NT2/D1 (cell line): ENCODE results near the gene CARD11.
A peak's percentile ranks its signal among the peaks of the same experiment; 100 is the strongest.

ENCODE experiments used
- DNase-seq: peaks from one replicate; pipeline ENCODE4 v3.0.0-alpha.2; 2011; ENCODE audit warnings: low read depth, low spot score
- H3K27me3 ChIP-seq: 2 replicates; pipeline ENCODE4 v1.6.0; 2011; ENCODE audit warnings: mild to moderate bottlenecking; ENCODE audit not compliant: insufficient read length, insufficient read depth
- H3K36me3 ChIP-seq: 2 replicates; pipeline ENCODE4 v1.6.1; 2011; ENCODE audit warnings: mild to moderate bottlenecking, low read length, mixed read lengths; ENCODE audit not compliant: insufficient read depth, insufficient read length
- H3K4me1 ChIP-seq: 2 replicates; pipeline ENCODE4 v1.5.1; 2011; ENCODE audit not compliant: insufficient read depth, insufficient read length
- H3K4me3 ChIP-seq: 2 replicates; pipeline ENCODE4 v1.5.1; 2011; ENCODE audit warnings: low read depth; ENCODE audit not compliant: insufficient read length
- H3K9ac ChIP-seq: 2 replicates; pipeline ENCODE4 v1.6.0; 2011; ENCODE audit warnings: low read depth; ENCODE audit not compliant: insufficient read length
- H3K9me3 ChIP-seq: 2 replicates; pipeline ENCODE4 v1.5.1; 2011; ENCODE audit warnings: mild to moderate bottlenecking, low read length; ENCODE audit not compliant: insufficient read depth
- SUZ12 ChIP-seq: IDR thresholded peaks from 2 replicates; pipeline ENCODE4 v1.6.1; 2011; ENCODE audit not compliant: insufficient read length, insufficient read depth; ENCODE audit errors: extremely low read depth
- YY1 ChIP-seq: IDR thresholded peaks from 2 replicates; pipeline ENCODE4 v1.6.1; 2011; ENCODE audit not compliant: insufficient read length, insufficient read depth
- ZNF274 ChIP-seq: IDR thresholded peaks from 2 replicates; pipeline ENCODE4 v1.6.1; 2011; ENCODE audit warnings: mild to moderate bottlenecking, low read depth, low read length

Gene CARD11

DNA sequence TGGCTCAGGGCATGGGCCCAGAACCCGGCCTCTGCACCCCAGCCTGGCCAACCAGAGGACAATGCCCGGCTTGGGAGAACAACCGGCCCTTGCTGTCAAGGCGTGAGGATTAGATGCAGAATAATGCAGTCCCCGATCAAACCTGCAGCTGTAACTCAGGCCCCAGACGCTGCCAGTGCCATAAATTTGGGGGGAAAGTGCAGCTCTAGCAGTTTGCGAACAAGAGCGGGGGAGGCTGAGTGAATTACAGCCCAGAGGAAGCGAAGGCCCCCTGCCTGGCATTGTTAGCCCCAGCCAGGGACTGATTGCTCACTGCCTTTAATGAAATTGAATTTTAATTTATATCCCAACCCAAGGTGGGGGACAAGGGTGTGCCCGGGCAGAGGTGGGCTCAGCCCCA, 161.6 kb downstream of the CARD11 start:
- H3K4me1 ChIP-seq = peaks cover 19% of the 10 kb centered on the region
- H3K36me3 ChIP-seq = no peaks in the 10 kb centered on the region
- H3K9me3 ChIP-seq = no peaks in the 10 kb centered on the region
- DNase-seq = no peak
- no peak overlapping the region for H3K4me3 ChIP-seq
- peak overlapping the region; percentile 28 for H3K9ac ChIP-seq
- TF ChIP-seq YY1 = no peak
- no peak for TF ChIP-seq SUZ12
- no peak for TF ChIP-seq ZNF274
- H3K27me3 ChIP-seq = no peaks in the 10 kb centered on the region

DNA sequence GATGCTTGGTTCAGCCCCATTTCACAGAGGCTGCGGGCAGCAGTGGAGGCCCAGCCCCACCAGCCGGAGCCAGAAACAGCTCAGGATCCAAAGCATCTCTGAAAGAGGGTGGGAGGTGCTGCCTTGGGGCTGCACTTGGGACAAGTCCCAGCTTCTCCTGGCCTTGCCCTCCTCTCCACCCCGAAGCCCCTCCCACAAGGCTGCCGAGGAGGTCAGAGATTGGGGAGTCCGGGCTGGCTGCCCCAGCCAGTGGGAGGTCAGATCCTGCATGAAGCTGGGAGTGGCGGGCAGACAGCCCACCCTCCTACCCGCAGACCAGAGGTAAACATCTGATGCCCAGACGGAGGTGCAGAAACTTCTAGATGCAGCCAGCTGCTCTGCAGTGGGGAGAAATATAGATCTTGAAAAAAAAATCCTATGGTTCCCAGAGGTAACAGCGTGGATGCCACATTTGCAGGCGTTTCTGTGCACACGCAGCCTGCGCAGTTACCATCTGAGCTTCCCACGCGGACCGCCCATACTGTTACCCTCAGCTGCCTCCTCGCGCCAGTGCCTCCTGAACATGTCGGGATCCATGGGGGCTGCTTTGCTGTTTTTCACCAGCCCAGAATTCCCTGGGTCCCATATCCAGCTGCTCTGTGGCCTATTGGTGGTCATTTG, 162.7 kb downstream of the CARD11 start:
- Histone ChIP-seq H3K4me1 (peaks cover 21% of the 10 kb centered on the region), H3K9ac (no peak overlapping the region), H3K9me3 (no peaks in the 10 kb centered on the region), H3K27me3 (no peaks in the 10 kb centered on the region), H3K4me3 (no peak overlapping the region), H3K36me3 (no peaks in the 10 kb centered on the region)
- no peak for DNase-seq
- TF ChIP-seq YY1 (no peak), SUZ12 (no peak), ZNF274 (no peak)

DNA sequence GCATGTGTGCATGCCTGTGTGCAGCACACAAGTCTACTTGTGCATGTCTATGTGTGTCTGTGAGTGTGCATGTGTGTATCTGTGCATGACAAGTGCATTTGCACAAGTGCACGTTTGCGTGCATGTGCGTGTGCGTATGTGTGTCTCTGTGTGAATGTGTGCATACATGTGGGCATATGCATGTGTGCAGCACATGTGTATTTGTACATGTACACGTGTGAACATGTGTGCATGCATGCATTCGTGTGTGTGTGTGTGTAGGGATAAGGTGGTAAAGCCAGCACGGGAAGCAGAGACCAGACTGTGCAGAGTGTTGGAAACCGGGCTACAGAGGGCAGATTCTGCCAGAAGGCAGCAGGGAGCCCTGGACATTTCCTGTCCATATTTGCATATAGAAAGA, 163.6 kb downstream of the CARD11 start:
- peaks cover 21% of the 10 kb centered on the region for H3K4me1 ChIP-seq
- H3K36me3 ChIP-seq = no peaks in the 10 kb centered on the region
- no peaks in the 10 kb centered on the region for H3K9me3 ChIP-seq
- TF ChIP-seq YY1 = no peak
- peak overlapping the region; percentile 4 for H3K9ac ChIP-seq
- no peak for DNase-seq
- H3K27me3 ChIP-seq = no peaks in the 10 kb centered on the region
- no peak overlapping the region for H3K4me3 ChIP-seq

DNA sequence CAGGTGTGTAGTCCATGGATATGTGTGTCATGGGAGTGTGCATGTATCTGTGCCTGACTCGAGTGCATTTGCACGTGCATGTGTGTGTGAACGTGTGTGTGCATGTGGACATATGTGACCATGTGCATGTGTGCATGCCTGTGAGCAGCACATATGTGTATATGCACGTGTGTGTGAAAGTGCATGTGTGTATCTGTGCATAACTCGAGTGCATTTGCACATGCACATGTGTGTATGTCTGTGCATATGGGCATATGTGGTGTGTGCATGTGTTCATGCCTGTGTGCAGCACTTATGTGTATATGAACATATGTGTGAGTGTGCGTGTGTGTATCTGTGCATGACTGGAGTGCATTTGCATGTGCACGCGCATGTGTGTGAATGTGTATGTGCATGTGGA, 164.3 kb downstream of the CARD11 start:
- H3K4me1 ChIP-seq = peaks cover 21% of the 10 kb centered on the region
- H3K9ac ChIP-seq = no peak overlapping the region
- H3K36me3 ChIP-seq = no peaks in the 10 kb centered on the region
- no peak for DNase-seq
- TF ChIP-seq ZNF274 (no peak), SUZ12 (no peak), YY1 (no peak)
- H3K9me3 ChIP-seq = no peaks in the 10 kb centered on the region
- H3K4me3 ChIP-seq = no peak overlapping the region
- no peaks in the 10 kb centered on the region for H3K27me3 ChIP-seq

DNA sequence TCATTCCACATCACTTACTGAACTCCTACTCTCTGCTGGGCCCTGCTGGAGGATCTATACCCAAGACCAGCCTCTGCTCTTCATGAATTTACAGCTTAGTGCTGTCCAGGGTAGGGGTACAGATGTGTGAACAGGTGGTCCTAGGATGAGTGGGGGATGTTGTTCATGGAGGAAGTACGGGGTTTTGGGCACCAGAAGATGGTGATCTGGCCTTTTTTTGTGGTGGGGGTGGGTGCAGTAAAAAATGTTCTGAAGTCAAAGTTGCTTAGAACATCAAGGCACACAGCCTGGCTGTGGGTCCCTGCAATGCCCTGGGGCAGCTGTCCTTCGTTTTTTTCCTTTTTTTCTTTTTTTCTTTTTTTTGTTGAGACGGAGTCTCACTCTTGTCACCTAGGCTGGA, 165.4 kb downstream of the CARD11 start:
- DNase-seq = no peak
- H3K9ac ChIP-seq = no peak overlapping the region
- H3K27me3 ChIP-seq = no peaks in the 10 kb centered on the region
- no peak overlapping the region for H3K4me3 ChIP-seq
- no peaks in the 10 kb centered on the region for H3K9me3 ChIP-seq
- TF ChIP-seq YY1 (no peak), SUZ12 (no peak)
- H3K36me3 ChIP-seq = no peaks in the 10 kb centered on the region
- peaks cover 24% of the 10 kb centered on the region for H3K4me1 ChIP-seq

DNA sequence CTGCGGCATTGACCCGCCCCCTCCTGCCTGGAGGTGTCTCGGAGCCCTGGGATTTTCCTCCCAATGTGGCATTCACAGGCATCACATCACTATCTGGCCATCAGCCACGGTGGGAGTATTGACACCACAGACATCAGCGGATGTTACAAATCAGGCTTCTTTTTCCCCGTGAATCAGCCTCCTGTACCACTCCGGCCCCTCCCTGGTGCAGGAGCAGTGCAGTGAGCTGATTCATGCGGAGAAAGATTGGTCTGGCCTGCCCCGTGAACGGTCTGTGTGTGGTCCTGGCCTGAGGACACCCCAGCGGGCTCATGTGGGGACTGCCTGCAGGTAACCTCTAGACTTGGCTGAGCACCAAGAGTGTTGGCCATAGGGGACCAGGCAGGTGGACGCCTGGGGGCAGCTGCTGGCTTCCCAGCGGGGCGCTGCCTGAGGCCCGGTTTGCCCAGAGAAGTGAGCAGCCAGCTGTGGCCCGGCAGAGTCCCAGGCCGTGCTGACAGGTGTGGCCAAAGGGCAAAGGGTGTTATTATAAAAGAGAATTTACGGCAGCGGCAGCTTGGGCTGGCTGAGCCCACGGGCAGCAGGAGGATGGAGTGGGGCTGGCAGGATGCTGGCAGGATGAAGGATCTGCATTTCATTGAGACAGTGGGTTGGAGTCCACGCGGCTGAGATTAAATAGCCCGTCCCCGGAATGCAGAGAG, 167.5 kb downstream of the CARD11 start:
- H3K4me1 ChIP-seq = peaks cover 22% of the 10 kb centered on the region

DNA sequence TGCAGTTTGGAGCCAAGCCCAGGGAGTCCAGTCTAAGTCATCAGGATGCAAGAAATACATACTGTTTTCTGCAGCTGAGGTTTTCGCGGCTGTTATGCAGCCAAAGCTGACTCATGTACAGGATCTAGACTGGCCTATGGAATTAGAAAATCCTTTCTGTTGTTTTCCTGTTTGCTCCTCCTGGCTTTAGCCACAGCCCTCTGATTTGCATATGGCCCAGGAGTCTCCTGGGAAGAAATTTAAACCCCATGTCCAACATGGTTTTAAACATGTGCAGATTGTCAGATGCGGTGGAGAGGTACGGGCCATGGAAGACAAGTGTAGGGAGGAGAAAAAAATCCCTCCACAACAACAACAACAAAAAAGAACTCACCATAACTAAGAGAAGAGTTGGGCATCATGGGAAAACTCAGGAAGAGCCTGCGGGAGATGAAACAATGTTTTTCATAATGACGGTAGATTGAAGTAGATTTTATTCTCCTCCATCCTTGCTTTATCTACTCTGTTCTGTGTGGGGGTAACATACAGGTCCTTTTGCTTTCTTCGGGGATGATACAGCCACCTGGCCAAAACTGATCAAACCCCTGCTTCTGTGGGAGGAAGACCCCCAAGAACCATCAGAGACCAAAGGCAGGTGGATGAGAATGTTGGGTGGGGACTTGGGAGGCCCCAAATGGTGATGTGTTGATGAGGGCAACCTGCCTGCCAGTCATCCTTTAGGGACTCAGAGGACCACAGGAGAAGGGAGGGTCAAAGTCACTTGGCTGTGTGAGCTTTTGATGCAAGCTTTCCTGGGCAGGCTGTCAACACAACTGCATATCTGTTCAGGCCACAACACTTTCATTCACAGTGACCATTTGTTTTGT, 169.7 kb downstream of the CARD11 start:
- DNase-seq = no peak
- H3K9ac ChIP-seq = no peak overlapping the region
- TF ChIP-seq SUZ12 = no peak
- TF ChIP-seq ZNF274 = no peak
- no peak for TF ChIP-seq YY1

More for the DNA sequence above, 167.5 kb downstream of the CARD11 start:
- Histone ChIP-seq H3K9ac (no peak overlapping the region), H3K36me3 (no peaks in the 10 kb centered on the region), H3K27me3 (no peaks in the 10 kb centered on the region), H3K9me3 (no peaks in the 10 kb centered on the region), H3K4me3 (no peak overlapping the region)
- no peak for DNase-seq
- no peak for TF ChIP-seq SUZ12
- no peak for TF ChIP-seq ZNF274
- no peak for TF ChIP-seq YY1

More for the DNA sequence above, 169.7 kb downstream of the CARD11 start:
- H3K36me3 ChIP-seq = no peaks in the 10 kb centered on the region
- H3K27me3 ChIP-seq = no peaks in the 10 kb centered on the region
- peaks cover 20% of the 10 kb centered on the region for H3K4me1 ChIP-seq
- no peaks in the 10 kb centered on the region for H3K9me3 ChIP-seq
- H3K4me3 ChIP-seq = no peak overlapping the region
